Astrocyte of the spinal cord (primary cell): ENCODE data around the gene SLC35A2.

Experiments
- DNase-seq: peaks from one replicate; pipeline ENCODE4 v3.0.0; 2011; ENCODE audit warnings: low read depth, low spot score
- H3K4me3 ChIP-seq: 2 replicates; pipeline ENCODE4 v1.5.1; 2011; ENCODE audit warnings: low read depth, mild to moderate bottlenecking, low read length, moderate library complexity
- in situ Hi-C: cut with HindIII; loops from 2 replicates; pipeline ENCODE4 v1.10.0; 2017; ENCODE audit warnings: low sequenced_read_pairs
- TF ChIP-seq, protein P1 (sequence below): IDR thresholded peaks from 2 replicates; pipeline ENCODE4 v1.5.1; 2012; ENCODE audit warnings: low read depth, mild to moderate bottlenecking, low read length, inconsistent platforms

Gene SLC35A2

DNA sequence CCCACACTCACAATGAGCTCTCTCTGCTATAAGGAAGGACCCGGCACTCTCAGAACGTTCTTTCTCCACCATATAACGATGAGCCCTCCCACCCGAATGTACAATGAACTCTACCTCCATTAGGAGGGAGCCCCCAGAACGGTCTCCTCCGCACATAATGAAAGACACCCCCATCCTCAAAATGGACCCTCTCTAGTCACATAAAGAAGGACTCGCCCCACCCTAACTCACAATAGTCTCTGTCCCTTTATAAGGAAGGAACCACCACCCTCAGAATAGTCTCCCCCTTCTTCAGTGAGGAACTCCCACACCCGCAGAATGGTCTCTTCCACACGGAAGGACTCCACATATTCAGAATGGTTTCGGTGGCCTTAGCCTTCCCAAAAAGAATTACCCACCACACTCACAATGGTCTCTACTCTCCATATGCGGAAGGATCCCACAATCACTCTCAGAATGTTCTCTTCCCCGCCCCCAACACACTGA is 477 bp downstream of the SLC35A2 start:
- in situ Hi-C loops, result no loop called here
- TF ChIP-seq, protein P1, sequence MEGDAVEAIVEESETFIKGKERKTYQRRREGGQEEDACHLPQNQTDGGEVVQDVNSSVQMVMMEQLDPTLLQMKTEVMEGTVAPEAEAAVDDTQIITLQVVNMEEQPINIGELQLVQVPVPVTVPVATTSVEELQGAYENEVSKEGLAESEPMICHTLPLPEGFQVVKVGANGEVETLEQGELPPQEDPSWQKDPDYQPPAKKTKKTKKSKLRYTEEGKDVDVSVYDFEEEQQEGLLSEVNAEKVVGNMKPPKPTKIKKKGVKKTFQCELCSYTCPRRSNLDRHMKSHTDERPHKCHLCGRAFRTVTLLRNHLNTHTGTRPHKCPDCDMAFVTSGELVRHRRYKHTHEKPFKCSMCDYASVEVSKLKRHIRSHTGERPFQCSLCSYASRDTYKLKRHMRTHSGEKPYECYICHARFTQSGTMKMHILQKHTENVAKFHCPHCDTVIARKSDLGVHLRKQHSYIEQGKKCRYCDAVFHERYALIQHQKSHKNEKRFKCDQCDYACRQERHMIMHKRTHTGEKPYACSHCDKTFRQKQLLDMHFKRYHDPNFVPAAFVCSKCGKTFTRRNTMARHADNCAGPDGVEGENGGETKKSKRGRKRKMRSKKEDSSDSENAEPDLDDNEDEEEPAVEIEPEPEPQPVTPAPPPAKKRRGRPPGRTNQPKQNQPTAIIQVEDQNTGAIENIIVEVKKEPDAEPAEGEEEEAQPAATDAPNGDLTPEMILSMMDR, result no peak
- DNase-seq, result peak; percentile 45
- peak overlapping the region; percentile 82 for H3K4me3 ChIP-seq

DNA sequence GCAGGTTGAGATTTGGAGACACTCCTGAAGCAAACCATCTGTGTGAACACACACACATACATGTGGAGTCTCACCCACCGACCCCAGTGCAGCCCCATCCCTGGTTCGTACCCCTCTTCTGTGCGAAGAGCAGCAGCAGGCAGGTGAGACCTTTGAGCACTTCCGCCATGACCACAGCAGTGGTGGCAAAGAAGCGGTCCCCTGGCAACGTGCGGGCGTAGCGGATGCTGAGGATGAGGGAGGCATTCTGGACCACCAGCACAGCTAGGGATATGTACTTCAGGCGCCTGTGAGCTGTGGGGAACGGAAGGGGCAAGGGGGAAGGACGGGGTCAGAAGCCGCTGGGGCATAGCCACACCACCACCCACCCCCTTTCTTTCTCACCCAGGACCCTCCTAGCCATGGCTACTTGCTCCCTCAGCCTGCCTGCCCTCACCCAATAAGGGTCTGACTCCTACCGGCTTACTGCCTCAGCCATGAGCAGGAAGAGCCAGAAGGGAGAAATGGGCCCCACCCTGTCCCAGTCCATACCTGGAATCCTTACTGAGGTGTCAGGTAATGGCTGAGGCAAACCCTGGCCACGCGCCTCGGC is 1.6 kb downstream of the SLC35A2 start:
- TF ChIP-seq, protein P1, result no peak
- no peak for DNase-seq
- no peak overlapping the region for H3K4me3 ChIP-seq
- in situ Hi-C loops, result no loop called here

DNA sequence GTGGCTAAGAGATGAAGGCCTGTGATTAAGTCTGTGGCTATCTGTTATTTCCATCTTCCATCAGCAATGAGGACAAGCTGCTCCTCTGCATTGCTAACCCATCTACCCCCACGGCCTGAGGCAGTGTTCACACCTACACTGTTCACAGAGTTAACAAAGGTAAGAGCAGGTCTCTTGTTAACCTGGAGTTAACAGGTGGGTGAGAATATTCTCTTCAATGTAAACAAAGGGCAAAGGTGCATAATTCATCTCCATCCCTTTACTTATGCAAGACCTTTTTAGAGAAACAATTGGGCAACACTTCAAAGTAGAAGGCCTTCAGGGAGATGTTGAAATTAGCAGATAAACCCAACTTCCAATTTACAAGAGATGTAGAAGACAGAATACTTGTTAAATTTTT is 2.8 kb downstream of the SLC35A2 start:
- H3K4me3 ChIP-seq, result no peak overlapping the region
- DNase-seq, result no peak
- in situ Hi-C loops, result no loop called here
- TF ChIP-seq, protein P1, result no peak

DNA sequence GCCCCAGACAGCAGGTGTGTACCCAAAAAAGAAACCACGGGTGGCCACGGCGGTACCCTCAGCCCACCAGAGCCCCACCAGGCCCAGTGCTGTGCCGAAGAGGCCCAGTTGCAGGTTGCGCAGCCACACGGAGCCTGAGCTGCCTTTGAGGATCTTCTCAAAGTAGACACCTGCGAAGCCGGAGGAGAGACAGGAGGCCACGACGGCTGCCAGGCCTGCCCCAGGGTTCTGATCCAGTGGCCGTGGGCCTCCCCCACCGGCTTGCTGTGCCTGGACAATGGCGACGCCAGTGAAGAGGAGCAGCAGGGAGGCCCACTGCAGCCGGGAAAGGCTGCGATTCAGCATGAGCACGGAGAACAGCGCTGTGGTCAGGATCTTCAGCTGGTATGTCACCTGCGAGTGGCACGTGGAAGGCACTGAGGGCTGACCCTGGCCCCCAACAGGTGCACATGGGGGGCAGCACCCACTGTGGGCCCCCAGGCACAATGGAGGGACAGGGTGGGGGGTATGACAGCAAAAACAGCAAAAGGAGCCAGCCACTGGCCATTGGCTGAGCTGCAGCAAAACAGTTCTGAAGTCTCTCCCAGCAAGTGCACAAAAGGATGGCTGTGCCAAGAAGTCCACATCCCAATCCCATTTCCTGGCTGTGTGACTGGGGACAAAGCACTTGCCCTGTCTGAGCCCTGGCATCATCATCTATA is 6.2 kb downstream of the SLC35A2 start:
- in situ Hi-C loops, result no loop called here
- TF ChIP-seq, protein P1, result no peak
- no peak for DNase-seq
- H3K4me3 ChIP-seq, result no peak overlapping the region

DNA sequence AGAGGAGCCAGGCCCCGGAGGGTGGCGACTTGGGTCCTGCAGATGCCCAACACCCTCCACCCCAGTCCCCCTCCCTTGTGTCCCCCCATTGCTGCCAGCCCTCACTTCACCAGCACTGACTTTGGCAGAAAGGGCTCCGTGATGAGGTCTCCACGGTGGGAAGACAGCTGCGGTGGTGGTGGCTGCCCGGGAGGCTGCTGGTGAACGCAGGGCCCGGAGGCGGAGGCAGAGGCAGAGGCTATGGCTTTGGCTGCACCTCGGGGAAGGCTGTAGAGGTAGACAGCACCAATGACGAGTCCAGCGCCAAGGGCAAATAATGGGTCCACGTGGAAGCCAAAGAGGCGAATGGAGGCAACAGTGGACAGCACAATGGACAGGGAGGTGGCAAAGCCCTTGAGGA is 6.8 kb downstream of the SLC35A2 start:
- in situ Hi-C loops, result no loop called here
- H3K4me3 ChIP-seq, result no peak overlapping the region
- no peak for DNase-seq
- TF ChIP-seq, protein P1, result no peak

DNA sequence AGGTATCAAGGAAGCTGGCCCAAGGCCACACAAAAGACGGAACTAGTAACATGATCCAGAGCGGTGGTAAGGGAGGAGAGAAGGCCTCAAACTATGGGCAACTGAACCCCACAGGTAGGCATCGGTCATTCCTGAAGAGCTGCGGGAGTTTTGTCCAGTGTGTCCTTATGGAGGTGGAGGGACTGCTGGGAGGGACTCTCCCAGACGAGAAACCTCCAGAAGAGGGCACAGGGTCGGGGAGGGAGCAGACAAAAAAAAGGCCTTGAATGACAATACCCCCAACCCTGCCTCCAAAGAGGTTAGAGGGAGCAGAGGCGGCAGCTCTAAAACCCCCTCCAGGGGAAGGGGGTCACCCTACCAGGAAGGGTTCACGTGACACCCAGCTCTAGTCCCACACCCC is 7.3 kb downstream of the SLC35A2 start:
- TF ChIP-seq, protein P1, result no peak
- no peak for DNase-seq
- no peak overlapping the region for H3K4me3 ChIP-seq
- in situ Hi-C loops, result no loop called here
